T47D (cell line): ENCODE results near the gene TSHZ2.
A peak's percentile ranks its signal among the peaks of the same experiment; 100 is the strongest.
"Not testable (repeated sequence)": the region's sequence is repeated elsewhere in the genome, so short reads cannot be mapped to it uniquely, and the experiment has no call there.

Experiments used
- DNase-seq, 2 experiments: peaks; one replicate each; pipeline versions ENCODE4 v3.0.0 to v3.0.0-alpha.2; 2011 to 2012; ENCODE audit warnings: low read depth in 1 of 2, low spot score in 1 of 2
- JUND ChIP-seq: IDR thresholded peaks from 2 replicates; pipeline ENCODE4 v1.6.1; 2012; ENCODE audit warnings: low read depth
- in situ Hi-C: cut with HindIII; loops from 2 replicates; pipeline ENCODE4 v1.10.0; 2016; ENCODE audit warnings: low sequenced_read_pairs, low pct_unique_long_range_greater_than_20kb

TSHZ2 gene

DNA sequence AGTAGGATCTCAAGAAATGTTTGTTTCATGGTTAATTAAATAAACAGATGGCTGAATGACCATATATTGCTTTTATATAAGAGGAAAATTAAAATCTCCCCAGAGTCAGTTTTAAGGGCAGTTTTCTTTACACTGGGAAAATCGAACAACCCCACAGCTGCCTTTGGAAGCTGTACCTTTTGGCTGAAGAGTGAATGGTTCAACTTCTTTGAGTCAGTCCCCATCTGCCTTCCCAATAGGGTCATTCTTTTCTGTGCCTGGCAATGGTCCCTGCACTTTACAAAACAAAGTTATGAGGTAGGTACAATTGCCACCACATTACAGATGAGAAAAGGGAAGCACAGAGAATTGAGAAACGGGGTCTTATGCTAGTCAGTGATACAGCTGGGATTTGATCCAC, 39.5 kb downstream of the TSHZ2 start:
- in situ Hi-C loops, result no loop called here
- TF ChIP-seq JUND, result no peak
- DNase-seq, result no peak

DNA sequence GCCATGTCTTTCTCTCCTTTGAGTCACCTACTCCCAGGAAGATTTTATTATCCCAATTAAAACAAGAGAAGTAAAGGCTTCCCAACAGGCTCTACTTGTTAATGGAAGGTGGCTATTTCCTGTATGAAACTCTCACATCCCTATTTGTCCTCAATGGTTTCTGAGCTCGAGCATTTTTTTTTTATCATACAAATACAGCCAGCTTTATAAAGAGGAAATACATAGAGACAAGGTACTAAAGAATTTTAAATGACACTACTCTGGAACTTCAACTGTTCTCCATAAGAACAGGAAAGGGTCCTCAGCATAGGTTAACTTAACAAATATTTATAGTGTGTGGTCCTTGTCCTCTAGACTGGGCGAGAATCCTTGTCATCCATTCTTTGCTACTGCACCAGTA, 41.0 kb downstream of the TSHZ2 start:
- in situ Hi-C loops, result no loop called here
- DNase-seq, result no peak
- TF ChIP-seq JUND, result no peak

DNA sequence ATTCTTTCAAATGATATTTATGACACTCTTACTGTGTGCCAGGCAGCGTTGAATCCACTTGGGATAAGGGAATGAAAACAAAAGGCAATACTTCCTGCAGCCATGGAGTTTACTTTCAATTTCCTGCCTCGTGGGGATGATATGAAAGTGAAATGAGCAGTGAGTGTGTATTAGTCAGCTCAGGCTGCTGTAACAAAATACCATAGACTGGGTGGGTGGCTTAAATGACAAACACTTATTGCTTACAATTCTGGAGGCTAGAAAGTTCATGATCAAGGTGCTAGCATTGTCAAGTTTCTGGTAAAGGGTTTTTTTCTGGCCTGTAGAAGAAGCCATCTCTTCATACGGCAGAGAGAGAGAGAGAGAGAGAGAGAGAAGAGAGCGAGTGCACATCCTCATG, 41.7 kb downstream of the TSHZ2 start:
- DNase-seq, result no peak
- in situ Hi-C loops, result no loop called here
- no peak for TF ChIP-seq JUND

DNA sequence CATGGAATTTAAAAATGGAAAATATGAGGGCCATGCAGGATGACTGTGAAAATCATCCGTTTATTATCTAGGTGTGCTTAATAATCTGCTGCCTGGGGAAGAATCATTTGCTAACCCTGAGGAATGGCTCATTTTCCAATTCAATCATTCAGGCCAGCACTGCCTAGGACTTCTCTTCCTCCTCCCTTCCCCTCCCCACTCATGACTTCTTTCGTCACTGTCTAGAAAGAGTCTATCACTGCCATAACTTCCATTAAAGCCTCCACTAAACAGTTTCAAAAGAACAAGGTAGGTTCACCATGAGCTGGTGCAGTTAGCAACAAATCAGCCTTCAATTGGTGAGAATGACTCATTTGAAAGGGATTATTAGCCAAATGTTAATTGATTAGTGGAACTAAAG, 43.9 kb downstream of the TSHZ2 start:
- in situ Hi-C loops, result no loop called here
- no peak for DNase-seq
- TF ChIP-seq JUND, result no peak

DNA sequence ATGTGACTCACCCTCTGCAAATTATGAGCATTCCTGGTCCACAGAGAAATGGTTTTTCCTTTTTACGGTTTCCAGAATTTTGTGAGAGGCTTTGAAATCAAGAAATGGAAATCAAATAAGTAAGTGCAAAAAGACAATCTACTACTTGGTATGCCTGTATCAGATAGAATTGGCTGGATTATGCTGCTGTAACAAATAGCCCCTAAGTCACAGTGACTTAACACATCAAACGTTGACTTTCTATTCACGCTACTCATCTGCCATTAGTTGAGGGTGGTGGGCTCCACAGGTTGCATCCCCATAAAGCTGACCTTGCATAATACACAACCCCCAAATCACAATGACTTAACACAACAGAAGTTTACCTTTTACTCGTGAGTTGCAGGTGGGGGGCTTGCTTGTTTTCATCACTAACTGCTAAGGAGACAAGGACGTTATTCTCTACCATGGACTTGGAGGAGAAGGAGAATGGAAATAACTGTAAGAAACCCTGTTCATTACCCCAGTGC, 44.4 kb downstream of the TSHZ2 start:
- no peak for DNase-seq
- TF ChIP-seq JUND, result no peak
- in situ Hi-C loops, result no loop called here

DNA sequence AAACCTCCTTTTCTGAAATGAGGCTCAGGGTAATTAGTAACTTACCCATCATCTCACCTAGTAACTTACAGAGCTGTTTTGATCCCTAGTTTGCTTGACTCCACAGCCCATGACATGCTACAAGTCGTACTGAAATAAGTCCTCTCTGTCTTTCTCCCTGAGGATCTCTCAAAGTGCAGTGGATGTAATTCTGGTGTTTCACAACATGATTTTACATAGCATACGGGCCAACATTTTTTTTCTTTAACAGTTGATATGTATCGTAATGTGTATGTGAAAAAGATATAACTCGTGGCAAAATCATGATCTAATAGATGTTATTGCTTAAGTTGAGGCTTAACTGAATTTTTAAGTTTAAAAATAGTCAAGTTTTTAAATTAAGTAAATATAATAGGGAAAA, 45.0 kb downstream of the TSHZ2 start:
- no peak for TF ChIP-seq JUND
- in situ Hi-C loops, result no loop called here
- no peak for DNase-seq

DNA sequence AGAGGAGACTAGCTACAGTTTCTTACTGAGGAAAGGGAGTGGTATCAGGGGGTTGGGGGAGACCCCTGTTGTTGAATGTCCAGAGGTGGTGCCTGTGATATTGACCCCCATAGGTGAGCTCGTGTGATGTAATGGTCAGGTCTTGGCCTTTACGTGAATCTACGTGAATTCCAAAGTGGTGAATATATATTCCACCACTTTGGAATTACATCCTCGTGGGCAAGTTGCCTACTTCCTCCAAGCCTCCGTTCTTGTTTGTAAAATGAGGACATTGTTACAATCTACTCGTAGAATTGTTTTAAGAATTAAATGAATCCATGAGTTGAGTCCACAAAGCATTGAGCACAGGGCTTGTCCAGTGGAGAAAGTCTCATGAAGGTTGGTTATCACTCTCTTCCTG, 47.3 kb downstream of the TSHZ2 start:
- no peak for DNase-seq
- TF ChIP-seq JUND, result no peak
- in situ Hi-C loops, result no loop called here

DNA sequence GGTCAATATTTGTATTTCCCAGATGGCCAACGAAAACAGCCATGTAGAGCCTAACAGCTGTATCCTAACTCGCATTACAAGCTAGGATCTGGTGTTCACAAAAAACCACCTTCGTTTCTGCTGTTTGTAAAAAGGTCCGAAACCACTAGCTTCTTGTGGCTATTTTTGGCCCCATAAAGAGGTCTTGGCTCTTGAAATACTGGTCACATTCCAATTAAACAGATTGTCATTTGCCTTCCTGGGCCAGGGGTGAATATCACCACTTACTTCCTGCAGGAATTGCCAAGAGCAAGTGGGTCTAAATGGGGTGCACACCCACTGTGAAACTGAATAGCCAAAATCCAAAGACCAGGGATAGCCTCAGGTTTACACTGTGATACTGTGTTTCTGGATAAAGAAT, 48.2 kb downstream of the TSHZ2 start:
- DNase-seq, result no peak
- no peak for TF ChIP-seq JUND

DNA sequence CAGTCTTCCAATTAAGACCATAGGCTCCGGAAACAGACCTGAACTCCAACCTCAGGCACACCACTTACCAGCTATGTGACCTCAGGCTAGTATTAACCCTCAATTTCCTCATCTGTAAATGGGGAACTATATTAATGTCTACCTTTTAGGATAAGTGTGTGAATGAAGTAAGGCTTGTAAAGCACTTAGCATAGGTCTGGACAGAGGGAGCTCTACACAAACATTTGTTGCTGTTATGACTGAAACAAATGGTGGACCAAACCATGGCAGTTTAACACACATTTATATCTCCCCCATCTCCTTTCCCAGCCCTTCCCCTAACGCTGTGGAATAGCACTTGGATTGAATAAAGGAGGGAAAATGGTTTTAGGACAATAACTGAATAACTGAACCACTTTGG, 48.7 kb downstream of the TSHZ2 start:
- DNase-seq, result peak in 1 of 2 experiments; percentile 40
- no peak for TF ChIP-seq JUND
- in situ Hi-C loops, result no loop called here

More for the DNA sequence above, 48.2 kb downstream of the TSHZ2 start:
- in situ Hi-C loops, result no loop called here

DNA sequence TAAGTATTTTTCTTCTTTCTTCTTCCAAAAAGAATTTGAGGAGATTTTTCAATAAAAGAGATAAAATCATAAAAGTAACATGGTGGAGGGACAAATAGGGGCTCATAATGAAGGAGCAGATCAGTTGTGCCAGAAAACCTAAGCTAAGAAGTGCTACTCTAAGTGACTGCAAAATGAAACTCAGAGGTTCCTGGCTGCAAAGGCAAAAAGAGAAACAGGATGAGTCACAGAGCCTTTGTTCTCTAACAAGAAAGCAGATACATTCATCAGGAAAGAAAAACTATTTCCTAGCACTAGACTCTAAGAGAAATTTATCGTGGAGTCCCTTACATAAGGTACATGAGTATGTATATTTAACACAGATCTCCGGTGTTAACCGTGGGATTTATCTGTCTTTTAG, 49.8 kb downstream of the TSHZ2 start:
- DNase-seq, result no peak
- in situ Hi-C loops, result no loop called here
- no peak for TF ChIP-seq JUND

DNA sequence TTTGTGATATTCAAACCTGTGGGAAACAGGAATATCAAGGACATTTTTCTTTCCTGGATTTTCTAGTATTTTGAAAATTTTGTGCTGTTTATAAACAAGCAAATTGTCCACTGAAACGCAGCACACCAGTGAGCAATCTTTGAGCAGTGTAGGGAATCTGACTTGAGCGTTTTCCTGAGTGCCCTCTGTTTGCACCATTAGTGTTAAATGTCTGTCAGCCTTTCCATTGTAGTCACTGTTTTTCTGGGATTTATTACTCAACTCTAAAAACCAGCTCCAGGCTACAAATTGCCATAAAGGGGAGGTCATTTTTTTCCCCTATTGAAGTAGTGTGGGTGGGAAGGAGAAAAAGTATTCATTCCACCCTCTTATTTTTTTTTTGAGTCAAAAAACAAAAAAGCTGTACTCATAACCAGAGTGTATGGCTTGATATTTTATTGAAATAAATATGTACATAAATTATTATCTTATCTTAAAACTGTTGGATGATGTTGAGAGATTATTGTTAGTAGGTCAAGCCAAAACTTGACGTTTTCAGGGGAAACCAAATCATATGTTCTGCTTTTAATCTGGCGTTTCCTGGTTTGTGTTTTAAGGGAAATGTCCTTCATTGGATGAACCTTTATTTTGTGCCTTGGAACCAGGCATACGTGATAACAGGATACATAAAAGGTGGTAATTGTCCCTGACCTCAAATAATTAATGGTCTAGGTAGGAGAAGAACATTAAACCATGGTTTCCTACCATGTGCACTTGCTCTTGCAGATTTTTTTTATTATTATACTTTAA, 51.8 kb downstream of the TSHZ2 start:
- in situ Hi-C loops, result no loop called here
- no peak for TF ChIP-seq JUND
- no peak for DNase-seq

DNA sequence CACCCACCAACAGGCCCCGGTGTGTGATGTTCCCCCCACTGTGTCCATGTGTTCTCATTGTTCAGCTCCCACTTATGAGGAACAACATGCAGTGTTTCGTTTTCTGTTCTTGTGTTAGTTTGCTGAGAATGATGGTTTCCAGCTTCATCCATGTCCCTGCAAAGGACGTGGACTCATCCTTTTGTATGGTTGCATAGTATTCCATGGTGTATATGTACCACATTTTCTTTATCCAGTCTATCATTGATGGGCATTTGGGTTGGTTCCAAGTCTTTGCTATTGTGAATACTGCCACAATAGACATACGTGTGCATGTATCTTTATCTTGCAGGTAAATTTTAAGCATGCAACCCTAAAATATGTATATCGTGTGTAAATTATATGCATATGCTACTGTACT, 52.5 kb downstream of the TSHZ2 start:
- in situ Hi-C loops, DNase-seq: not testable (repeated sequence)

DNA sequence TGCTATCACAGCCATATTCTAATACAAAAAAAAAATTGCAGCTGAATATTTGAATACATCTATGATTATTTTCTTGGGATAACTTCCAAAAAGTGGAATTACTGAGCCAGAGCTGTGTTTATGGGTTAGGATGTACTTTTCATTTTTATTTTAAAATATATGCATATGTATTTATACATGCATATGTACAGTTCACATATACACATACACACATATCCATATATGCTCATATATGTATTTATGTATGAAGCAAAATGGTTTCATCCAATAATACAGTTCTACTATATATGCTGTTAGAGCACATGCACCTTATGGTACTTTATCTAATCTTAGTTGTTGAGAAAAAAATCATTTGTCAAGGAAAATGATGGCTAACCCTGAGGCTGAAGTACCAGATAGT, 54.9 kb downstream of the TSHZ2 start:
- no peak for TF ChIP-seq JUND
- no peak for DNase-seq
- in situ Hi-C loops, result no loop called here
